DMS53 (cell line): ENCODE data around the gene AIG1.
"Not testable (repeated sequence)": the region's sequence is repeated elsewhere in the genome, so short reads cannot be mapped to it uniquely, and the experiment has no call there.

Experiments used
- DNase-seq: peaks from one replicate; lab custom pipeline; 2025; lab: John Stamatoyannopoulos, UW

AIG1 gene

GRCh38 chr6:143270026-143270425 lies 209.3 kb downstream of the AIG1 start:
- no peak for DNase-seq

GRCh38 chr6:143271024-143271423 lies 210.3 kb downstream of the AIG1 start:
- no peak for DNase-seq

- DNase-seq, result no peak
Observed at GRCh38 chr6:143276436-143276835, 215.7 kb downstream of the AIG1 start.

- peak; percentile 36 for DNase-seq
Observed at GRCh38 chr6:143279385-143279784, 218.7 kb downstream of the AIG1 start.

- DNase-seq, result no peak
Observed at GRCh38 chr6:143283887-143284645, 223.4 kb downstream of the AIG1 start.

GRCh38 chr6:143286251-143286795 lies 225.6 kb downstream of the AIG1 start:
- DNase-seq, result no peak

GRCh38 chr6:143288923-143289322 lies 228.2 kb downstream of the AIG1 start:
- no peak for DNase-seq

- DNase-seq, result no peak
Observed at GRCh38 chr6:143290206-143290605, 229.5 kb downstream of the AIG1 start.

- DNase-seq, result no peak
Observed at GRCh38 chr6:143293523-143293922, 232.8 kb downstream of the AIG1 start.

GRCh38 chr6:143294265-143294860 lies 233.7 kb downstream of the AIG1 start:
- no peak for DNase-seq

GRCh38 chr6:143295932-143296331 lies 235.2 kb downstream of the AIG1 start:
- no peak for DNase-seq

- no peak for DNase-seq
Observed at GRCh38 chr6:143298071-143298470, 237.4 kb downstream of the AIG1 start.

GRCh38 chr6:143299253-143300166 lies 238.8 kb downstream of the AIG1 start:
- DNase-seq, result no peak

- DNase-seq, result peak; percentile 2
Observed at GRCh38 chr6:143301188-143301587, 240.5 kb downstream of the AIG1 start.

GRCh38 chr6:143307760-143308159 lies 247.1 kb downstream of the AIG1 start:
- DNase-seq, result not testable (repeated sequence)

GRCh38 chr6:143313163-143313562 lies 252.5 kb downstream of the AIG1 start:
- DNase-seq, result no peak

- no peak for DNase-seq
Observed at GRCh38 chr6:143321491-143322086, 260.9 kb downstream of the AIG1 start.

GRCh38 chr6:143322386-143322785 lies 261.7 kb downstream of the AIG1 start:
- DNase-seq, result no peak

GRCh38 chr6:143323729-143324470 lies 263.2 kb downstream of the AIG1 start:
- no peak for DNase-seq

- DNase-seq, result no peak
Observed at GRCh38 chr6:143325379-143326140, 264.9 kb downstream of the AIG1 start.
